OCI-LY1 (cell line): ENCODE data around the gene GNS.
A peak's percentile ranks its signal among the peaks of the same experiment; 100 is the strongest.

Experiments
- H2AFZ ChIP-seq: fragments of 200-600 bp; sonication (generic), shearing (Covaris generic); 2 replicates; pipeline ENCODE4 v1.6.0; 2014; ENCODE audit warnings: antibody characterized with exemption, mild to moderate bottlenecking, low read length
- H3F3A ChIP-seq: fragments of 200-600 bp; sonication (generic), shearing (Covaris generic); 2 replicates; pipeline ENCODE4 v1.6.0; 2014; ENCODE audit warnings: mild to moderate bottlenecking, antibody characterized with exemption, low read length, moderate library complexity; ENCODE audit not compliant: insufficient read depth
- H3K27ac ChIP-seq: fragments of 200-600 bp; sonication (generic); 2 replicates; pipeline ENCODE4 v1.5.1; 2014; ENCODE audit warnings: low read length, mixed run types, mild to moderate bottlenecking, low read depth; ENCODE audit not compliant: poor library complexity, severe bottlenecking
- H3K27me3 ChIP-seq: fragments of 200-600 bp; sonication (generic); 2 replicates; pipeline ENCODE4 v1.6.0; 2014; ENCODE audit warnings: antibody characterized with exemption, mild to moderate bottlenecking, low read length, moderate library complexity; ENCODE audit not compliant: insufficient read depth
- H3K36me3 ChIP-seq: fragments of 200-600 bp; sonication (generic); 2 replicates; pipeline ENCODE4 v1.6.1; 2014; ENCODE audit warnings: mild to moderate bottlenecking, antibody characterized with exemption, low read length, moderate library complexity, mixed read lengths; ENCODE audit not compliant: insufficient read depth
- H3K4me1 ChIP-seq: fragments of 200-600 bp; sonication (generic); 2 replicates; pipeline ENCODE4 v1.5.1; 2014; ENCODE audit warnings: mild to moderate bottlenecking, low read length, moderate library complexity; ENCODE audit not compliant: insufficient read depth, severe bottlenecking
- H3K4me2 ChIP-seq: fragments of 200-600 bp; sonication (generic), shearing (Covaris generic); 2 replicates; pipeline ENCODE4 v1.6.1; 2014; ENCODE audit warnings: low read length
- H3K4me3 ChIP-seq: fragments of 200-600 bp; sonication (generic); 2 replicates; pipeline ENCODE4 v1.5.1; 2014; ENCODE audit warnings: low read length, low read depth, mild to moderate bottlenecking, mixed read lengths; ENCODE audit not compliant: poor library complexity, severe bottlenecking
- H3K79me2 ChIP-seq: fragments of 200-600 bp; shearing (Covaris generic); 2 replicates; pipeline ENCODE4 v1.6.1; 2016; ENCODE audit warnings: mixed run types, low read length, mixed read lengths; ENCODE audit not compliant: insufficient read depth
- H3K9ac ChIP-seq: fragments of 200-600 bp; sonication (generic), shearing (Covaris generic); 2 replicates; pipeline ENCODE4 v1.6.1; 2014; ENCODE audit warnings: mild to moderate bottlenecking, low read length, mixed read lengths
- H3K9me2 ChIP-seq: fragments of 200-600 bp; sonication (generic), shearing (Covaris generic); 2 replicates; pipeline ENCODE4 v1.6.1; 2014; ENCODE audit warnings: low read depth, mild to moderate bottlenecking, low read length, mixed read lengths
- H3K9me3 ChIP-seq: fragments of 200-600 bp; shearing (Covaris generic); 2 replicates; pipeline ENCODE4 v1.6.1; 2014; ENCODE audit warnings: low read length, mixed read lengths
- H4K20me1 ChIP-seq: fragments of 200-600 bp; sonication (generic), shearing (Covaris generic); 2 replicates; pipeline ENCODE4 v1.6.0; 2016; ENCODE audit warnings: mild to moderate bottlenecking, low read length; ENCODE audit not compliant: insufficient read depth
- EZH2 ChIP-seq: fragments of 200-600 bp; sonication (generic), shearing (Covaris generic); IDR thresholded peaks from 2 replicates; pipeline ENCODE4 v1.8.0; 2017; ENCODE audit warnings: borderline replicate concordance, mixed run types, mild to moderate bottlenecking, antibody characterized with exemption, low read length, moderate library complexity, mixed read lengths
- TF ChIP-seq, protein P1 (sequence below): fragments of 200-600 bp; sonication (generic), shearing (Covaris generic); IDR thresholded peaks from 2 replicates; pipeline ENCODE4 v1.5.1; 2017; ENCODE audit warnings: mild to moderate bottlenecking, antibody characterized with exemption, low read length, moderate library complexity, mixed read lengths

Gene GNS

DNA sequence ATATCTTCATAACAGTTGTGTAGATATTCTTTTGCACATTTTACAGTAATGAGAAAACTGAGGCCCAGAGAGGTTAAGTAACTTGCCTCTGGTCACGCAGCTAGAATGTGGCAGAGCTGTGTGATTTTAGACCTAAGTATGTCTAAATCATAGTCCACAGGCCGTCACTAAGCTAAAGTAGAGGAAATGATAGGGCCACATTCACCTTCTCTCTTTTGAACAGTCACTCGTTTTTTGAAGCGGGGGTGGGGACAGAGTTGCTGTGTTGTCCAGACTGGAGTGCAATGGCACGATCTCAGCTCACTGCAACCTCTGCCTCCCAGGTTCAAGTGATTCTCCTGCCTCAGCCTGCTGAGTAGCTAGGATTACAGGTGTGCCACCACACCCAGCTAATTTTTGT is 80.4 kb downstream of the GNS start:
- Histone ChIP-seq H3K4me3 (no peak overlapping the region), H3F3A (no peaks in the 10 kb centered on the region), H3K4me1 (peaks cover 29% of the 10 kb centered on the region), H4K20me1 (no peaks in the 10 kb centered on the region), H3K27me3 (no peaks in the 10 kb centered on the region), H3K79me2 (no peaks in the 10 kb centered on the region), H2AFZ (no peak overlapping the region), H3K36me3 (no peaks in the 10 kb centered on the region), H3K27ac (no peak overlapping the region), H3K9ac (no peak overlapping the region), H3K4me2 (no peak overlapping the region), H3K9me2 (no peaks in the 10 kb centered on the region), H3K9me3 (no peaks in the 10 kb centered on the region)
- TF ChIP-seq EZH2 = no peak
- TF ChIP-seq, protein P1, sequence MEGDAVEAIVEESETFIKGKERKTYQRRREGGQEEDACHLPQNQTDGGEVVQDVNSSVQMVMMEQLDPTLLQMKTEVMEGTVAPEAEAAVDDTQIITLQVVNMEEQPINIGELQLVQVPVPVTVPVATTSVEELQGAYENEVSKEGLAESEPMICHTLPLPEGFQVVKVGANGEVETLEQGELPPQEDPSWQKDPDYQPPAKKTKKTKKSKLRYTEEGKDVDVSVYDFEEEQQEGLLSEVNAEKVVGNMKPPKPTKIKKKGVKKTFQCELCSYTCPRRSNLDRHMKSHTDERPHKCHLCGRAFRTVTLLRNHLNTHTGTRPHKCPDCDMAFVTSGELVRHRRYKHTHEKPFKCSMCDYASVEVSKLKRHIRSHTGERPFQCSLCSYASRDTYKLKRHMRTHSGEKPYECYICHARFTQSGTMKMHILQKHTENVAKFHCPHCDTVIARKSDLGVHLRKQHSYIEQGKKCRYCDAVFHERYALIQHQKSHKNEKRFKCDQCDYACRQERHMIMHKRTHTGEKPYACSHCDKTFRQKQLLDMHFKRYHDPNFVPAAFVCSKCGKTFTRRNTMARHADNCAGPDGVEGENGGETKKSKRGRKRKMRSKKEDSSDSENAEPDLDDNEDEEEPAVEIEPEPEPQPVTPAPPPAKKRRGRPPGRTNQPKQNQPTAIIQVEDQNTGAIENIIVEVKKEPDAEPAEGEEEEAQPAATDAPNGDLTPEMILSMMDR = no peak

DNA sequence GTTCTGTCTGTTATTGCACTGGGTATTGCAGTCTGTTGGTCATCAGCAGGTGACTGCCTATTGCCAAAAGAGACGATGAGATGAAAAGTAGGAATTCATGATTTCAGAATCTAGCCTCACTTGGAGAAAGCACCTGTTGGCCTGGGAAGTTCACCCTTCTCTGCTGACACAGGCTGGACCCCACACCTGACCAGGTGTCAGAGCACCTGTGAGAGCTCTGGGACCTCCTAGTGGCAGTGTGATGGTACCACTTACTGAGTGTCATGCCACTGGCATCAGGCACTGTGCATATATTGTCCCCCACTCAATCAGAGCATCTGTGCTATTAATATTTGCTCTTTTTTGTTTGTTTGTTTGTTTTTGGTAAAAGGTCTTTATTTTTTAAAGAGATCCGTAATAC is 81.0 kb downstream of the GNS start:
- Histone ChIP-seq H2AFZ (no peak overlapping the region), H3K4me1 (peaks cover 35% of the 10 kb centered on the region), H3F3A (no peaks in the 10 kb centered on the region), H3K27me3 (no peaks in the 10 kb centered on the region), H3K27ac (no peak overlapping the region), H3K79me2 (no peaks in the 10 kb centered on the region), H3K9me2 (no peaks in the 10 kb centered on the region), H4K20me1 (no peaks in the 10 kb centered on the region), H3K4me2 (no peak overlapping the region), H3K36me3 (no peaks in the 10 kb centered on the region), H3K4me3 (no peak overlapping the region), H3K9ac (no peak overlapping the region), H3K9me3 (no peaks in the 10 kb centered on the region)
- TF ChIP-seq EZH2 = no peak
- TF ChIP-seq, protein P1 = peak; percentile 51

DNA sequence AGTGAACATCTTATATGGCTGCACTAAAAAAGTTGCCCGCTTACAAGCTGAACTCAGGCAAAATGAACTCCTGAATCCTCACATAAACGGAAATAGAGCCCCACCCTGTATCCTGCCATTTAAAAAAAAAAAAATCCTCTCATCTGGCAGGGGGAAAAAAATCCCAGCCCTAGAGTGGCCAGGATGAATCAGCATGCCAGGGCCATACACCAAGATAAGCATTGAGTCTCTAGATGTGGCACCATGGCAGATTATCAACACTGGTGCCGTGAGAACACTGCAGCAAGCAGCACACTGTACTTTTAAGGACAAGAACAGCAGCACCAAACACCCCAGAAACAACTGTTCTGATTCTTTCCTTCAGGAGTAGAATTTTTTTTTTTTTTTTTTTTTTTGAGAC is 83.4 kb downstream of the GNS start:
- Histone ChIP-seq H2AFZ (no peak overlapping the region), H3K27me3 (no peaks in the 10 kb centered on the region), H3K9ac (no peak overlapping the region), H3K9me3 (no peaks in the 10 kb centered on the region), H3K27ac (no peak overlapping the region), H3K36me3 (no peaks in the 10 kb centered on the region), H3K4me2 (no peak overlapping the region), H3F3A (no peaks in the 10 kb centered on the region), H3K79me2 (no peaks in the 10 kb centered on the region), H3K4me3 (no peak overlapping the region), H3K9me2 (no peaks in the 10 kb centered on the region), H3K4me1 (peaks cover 47% of the 10 kb centered on the region), H4K20me1 (no peaks in the 10 kb centered on the region)
- TF ChIP-seq, protein P1 = no peak
- no peak for TF ChIP-seq EZH2
